ENCODE results near the gene CNPY1.
"Not testable (repeated sequence)": the region's sequence is repeated elsewhere in the genome, so short reads cannot be mapped to it uniquely, and the experiment has no call there.

The CNPY1 gene

DNA sequence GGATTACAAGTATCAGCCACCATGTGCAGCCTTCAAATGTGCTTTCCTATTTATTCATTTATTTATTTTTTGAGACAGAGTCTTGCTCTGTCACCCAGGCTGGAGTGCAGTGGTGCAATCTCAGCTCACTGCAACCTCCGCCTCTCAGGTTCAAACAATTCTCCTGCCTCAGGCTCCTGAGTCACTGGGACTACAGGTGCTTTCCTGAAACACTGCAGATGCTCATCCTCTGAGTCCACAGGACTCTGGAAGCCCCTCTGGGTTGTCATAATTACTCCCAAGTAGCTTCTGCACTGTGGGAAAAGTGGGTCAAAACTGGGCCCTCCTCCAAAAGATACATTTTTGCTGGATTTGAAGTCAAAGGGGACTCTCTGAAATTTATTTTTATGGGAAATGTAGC is at the start of gene CNPY1:
TSS of gene CNPY1 (minus strand) at position 111 of the 400 bp plus-strand sequence. CDS start 630 bp downstream, outside the sequence.
- not testable (repeated sequence) for DNase-seq (ENCODE audit: low read depth)

DNA sequence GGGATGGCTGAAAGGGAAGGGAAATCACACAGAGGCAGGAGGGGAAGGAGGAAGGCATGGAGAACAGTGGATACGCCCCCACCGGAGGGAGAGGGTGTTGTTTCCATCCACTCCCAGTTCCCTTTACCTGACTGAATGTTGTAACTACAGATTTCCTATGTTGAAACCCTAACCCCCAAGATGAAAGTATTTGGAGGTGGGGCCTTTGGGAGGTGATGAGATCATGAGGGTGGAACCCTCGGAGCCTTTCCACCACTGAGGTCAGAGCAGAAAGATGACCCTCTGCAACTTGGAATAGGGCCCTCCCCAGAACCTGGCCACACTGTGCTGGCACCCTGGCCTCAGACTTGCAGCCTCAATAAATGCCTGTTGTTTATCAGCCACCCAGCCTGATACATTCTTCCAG is 48.6 kb upstream of the CNPY1 start:
- DNase-seq (ENCODE audit: low read depth): no peak

DNA sequence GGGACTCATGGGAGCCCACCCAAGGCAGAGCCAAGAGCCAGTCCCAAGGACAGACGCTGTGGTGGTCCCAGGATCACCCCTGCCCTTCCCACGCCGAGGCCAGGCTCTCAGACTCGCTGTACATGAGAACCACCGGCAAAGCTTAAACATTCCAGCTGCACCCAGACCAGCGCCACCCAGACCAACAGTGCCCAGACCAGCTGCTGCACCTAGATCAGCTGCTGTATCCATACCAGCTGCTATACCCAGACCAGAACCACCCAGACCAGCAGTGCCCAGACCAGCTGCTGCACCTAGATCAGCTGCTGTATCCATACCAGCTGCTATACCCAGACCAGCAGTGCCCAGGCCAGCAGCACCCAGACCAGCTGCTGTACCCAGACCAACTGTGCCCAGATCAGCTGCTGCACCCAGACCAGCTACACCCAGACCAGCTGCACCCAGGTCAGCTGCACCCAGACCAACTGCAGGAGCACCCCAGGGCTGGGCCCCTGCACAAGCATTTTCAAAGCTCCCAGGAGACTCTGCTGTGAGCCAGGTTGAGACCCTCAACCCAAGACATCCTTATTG is 47.9 kb upstream of the CNPY1 start:
- DNase-seq (ENCODE audit: low read depth): no peak

GRCh38 chr7:155593461-155594162 is 47.3 kb upstream of the CNPY1 start:
- DNase-seq (ENCODE audit: low read depth): no peak

- DNase-seq (ENCODE audit: low read depth): no peak
These were observed 44.9 kb upstream of the CNPY1 start for GRCh38 chr7:155591055-155591775.

GRCh38 chr7:155590215-155591018 is 44.1 kb upstream of the CNPY1 start:
- DNase-seq (ENCODE audit: low read depth): no peak

GRCh38 chr7:155589001-155589980 is 42.9 kb upstream of the CNPY1 start:
- no peak for DNase-seq (ENCODE audit: low read depth)

DNA sequence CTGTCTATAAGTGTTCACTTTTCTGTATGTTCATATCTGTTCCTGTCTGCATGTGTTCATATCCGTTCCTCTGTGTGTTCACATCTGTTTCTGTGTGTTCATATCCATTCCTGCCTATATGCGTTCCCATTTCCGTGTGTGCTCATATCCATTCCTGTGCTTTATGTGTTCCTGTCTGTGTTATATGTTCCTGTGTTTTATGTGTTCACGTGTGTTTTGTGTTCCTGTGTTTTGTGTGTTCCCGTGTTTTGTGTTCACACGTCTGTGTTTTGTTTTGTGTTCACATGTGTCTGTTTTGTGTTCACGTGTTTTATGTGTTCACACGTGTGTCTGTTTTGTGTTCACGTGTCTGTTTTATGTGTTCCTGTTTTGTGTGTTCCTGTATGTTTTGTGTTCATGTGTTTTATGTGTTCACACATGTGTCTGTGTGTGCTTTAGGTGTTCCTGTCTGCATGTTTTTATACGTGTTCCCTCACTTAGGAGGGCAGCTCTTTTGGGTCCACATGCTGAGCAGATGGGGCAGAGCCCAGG is 42.2 kb upstream of the CNPY1 start:
- no peak for DNase-seq (ENCODE audit: low read depth)

- DNase-seq (ENCODE audit: low read depth): no peak
These were observed 41.1 kb upstream of the CNPY1 start for GRCh38 chr7:155587486-155587885.

DNA sequence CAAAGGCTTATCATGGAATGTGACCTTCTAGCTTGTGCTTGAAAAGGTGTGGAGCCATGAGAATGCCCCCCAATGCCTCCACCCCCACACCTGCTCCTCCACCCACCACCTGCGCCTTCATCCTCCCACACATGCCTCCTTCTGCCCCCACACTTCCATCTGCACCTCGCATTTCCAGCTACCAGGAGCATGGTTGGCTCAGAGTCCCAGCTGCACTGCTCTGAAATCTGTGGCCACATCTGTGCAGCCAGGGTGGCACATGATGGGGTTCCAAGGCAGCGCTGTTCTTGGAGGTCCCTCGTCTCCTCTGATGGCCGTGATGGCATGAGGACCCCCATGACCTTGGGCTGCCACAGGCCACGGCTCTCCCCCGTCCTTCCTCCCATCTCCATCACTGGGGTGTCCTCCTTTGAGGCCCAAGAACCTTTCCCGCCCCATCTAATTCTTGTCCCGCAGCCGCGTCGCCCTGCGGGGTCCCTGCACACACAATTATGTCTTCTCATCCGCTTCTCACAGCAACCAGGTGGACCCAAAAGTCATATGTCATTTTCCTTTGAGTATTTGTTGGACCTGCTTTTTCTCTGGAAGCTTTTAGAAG is 40.6 kb upstream of the CNPY1 start:
- DNase-seq (ENCODE audit: low read depth): no peak

DNA sequence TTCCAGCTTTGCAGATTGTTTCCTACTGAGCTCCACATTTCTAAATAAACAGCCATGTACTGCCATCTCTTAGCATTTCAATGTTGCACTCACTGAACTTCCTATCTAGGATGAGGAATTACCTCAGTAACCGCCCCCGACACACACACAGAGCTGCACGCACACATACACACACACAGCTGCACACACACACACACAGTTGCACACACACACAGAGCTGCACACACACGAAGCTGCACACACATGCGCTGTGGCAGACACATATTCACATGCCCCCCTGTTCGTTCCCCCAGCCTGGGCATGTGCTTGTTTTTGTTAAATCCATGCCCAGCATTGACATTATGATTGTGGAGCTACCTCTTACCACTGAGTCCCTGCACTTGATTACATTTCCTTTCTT is 39.6 kb upstream of the CNPY1 start:
- no peak for DNase-seq (ENCODE audit: low read depth)

- DNase-seq (ENCODE audit: low read depth): no peak
These were observed 39.2 kb upstream of the CNPY1 start for GRCh38 chr7:155585532-155585895.

DNA sequence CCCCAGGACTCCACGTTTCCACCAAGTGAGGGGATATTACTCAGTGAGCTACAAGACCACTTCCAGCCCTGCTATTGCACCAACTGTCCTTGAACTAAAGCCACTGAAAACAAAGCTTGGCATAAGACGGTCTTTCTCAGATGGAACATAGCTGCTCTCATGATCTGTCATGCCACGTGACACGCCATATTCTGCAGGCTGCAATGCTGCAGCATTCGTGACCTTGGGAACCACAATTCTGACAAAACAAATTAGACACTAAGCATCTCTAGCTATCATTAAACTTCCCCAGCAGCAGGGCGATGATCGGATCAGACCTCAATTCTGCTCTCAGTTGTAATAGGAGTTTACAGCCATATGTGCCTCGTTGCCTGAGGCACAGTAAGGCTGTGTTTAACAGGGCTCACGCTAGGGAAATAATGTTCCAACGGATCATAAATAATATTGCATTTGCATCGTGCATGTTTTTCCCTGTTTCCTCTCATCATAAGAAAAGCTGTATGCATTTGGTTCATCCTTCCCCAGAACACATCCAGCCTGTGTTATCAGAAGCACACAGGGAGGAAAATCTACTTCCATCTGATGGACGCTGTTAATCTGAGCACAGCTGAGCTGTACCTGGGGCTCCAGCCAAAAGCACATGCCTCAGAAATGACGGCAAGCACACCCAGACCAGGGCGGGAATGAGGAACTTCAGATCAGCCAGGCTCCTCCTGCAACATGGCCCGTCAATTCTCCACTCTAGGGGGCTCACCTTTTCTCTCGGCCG is 38.6 kb upstream of the CNPY1 start:
- DNase-seq (ENCODE audit: low read depth): no peak

DNA sequence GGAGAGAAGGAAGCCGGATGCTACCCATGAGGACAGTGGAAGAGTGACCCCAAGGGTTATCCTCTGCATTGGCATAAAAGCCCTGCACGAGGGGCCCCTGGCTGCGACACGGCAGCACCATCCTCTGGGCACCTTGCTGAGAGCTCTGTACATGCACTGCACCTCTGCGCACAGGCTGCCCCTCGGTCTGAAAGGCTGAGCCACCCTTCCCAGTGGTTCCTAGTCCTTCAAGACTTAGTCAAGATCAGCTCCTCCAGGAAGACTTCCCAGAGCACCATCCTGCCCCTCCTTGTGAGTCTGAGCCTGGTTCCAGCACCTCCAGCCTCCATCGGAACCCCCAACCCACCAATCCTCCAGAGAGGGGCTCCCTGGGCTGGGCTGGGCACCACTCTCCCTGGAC is 37.9 kb upstream of the CNPY1 start:
- no peak for DNase-seq (ENCODE audit: low read depth)

- no peak for DNase-seq (ENCODE audit: low read depth)
These were observed 37.3 kb upstream of the CNPY1 start for GRCh38 chr7:155583636-155584035.

DNA sequence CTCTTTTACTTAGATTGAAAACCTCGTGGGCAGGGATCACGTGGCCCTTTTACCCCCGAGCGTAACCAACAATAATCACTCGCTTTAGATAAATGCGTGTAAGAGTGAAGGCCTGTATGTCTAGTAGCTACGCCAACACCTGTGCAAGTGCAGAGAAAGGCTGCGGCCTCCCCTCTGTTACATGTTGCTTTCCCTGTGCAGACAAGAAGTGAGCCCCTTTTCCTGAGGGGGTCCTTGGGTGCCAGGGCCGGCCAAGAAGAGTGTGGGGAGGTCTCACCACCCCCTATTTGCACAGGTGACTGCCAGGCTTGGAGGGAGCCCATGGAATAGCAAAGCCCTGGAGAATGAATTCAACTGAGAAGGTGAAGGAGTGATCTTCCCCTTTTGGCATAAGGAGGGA is 35.6 kb upstream of the CNPY1 start:
- no peak for DNase-seq (ENCODE audit: low read depth)

DNA sequence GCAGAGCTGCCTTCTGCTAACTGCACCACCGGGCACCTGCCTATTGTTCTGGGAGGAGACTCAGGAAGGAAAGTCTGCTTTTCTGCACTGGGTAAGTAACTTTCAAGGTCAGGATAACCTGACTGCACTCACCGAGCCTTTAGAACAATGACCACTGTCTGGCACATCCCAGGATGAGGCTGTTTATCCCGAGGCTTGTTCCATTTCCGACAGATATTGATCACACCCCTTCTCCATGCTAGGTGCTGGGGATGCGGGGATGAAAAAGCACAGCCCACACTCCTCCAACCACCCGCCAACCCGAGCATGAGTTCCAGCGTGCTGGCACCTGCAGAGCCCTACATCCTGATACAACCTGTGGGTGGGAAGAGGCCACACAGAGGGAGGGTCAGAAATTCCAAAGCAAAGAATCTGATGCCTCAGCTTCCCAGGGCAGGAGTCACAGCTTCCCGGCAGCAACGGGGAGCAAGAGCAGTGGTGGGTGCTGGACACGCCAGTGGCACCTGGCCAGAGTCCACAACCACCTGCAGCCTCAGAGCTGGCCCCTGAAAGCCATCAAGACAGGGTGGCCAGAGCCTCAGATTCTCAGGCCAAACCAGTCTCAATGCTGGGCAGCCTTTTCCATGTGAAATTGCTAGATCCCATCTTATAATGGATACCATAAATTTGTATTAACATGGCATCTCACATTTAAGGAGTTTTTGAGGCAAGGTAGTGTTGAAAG is 34.9 kb upstream of the CNPY1 start:
- DNase-seq (ENCODE audit: low read depth): no peak

- DNase-seq (ENCODE audit: low read depth): no peak
These were observed 34.0 kb upstream of the CNPY1 start for GRCh38 chr7:155580367-155580766.

DNA sequence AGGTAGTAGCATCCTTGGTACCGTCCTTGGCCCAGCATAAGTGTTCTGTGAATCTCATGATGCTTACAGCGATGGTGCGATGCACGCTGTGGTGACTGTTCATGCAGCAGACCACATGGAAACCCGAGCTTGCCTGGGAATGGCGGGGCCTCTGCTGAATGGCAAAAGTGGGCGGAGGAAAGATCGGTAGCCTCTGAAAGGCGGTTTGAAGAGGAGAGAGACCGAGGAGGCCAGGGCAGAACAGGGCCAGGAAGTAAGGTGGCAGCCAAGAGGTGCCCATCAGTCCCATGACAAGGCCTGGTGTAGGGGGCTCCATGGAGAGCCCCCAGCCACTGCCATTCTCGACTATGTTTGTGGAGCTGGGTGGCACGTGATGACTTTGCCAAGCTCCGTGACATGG is 33.2 kb upstream of the CNPY1 start:
- DNase-seq (ENCODE audit: low read depth): no peak
